ENCODE data around the gene C3orf52. TPM values are rescaled to one million over a fixed set of nuclear protein-coding genes. Genes with fewer than 3 reads are reported as not detected.
"Not testable (repeated sequence)": the region's sequence is repeated elsewhere in the genome, so short reads cannot be mapped to it uniquely, and the experiment has no call there.

C3orf52 gene, protein sequence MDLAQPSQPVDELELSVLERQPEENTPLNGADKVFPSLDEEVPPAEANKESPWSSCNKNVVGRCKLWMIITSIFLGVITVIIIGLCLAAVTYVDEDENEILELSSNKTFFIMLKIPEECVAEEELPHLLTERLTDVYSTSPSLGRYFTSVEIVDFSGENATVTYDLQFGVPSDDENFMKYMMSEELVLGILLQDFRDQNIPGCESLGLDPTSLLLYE
- polyA plus RNA-seq (ENCODE audit: insufficient read length) = 8.0 TPM
- long read RNA-seq, donor 1, partial matches to known transcripts = 0 of 1 reads
- long read RNA-seq, donor 1, other reads (novel, unspliced or antisense) = 0 of 1 reads
- long read RNA-seq, donor 2, partial matches to known transcripts = 0 of 2 reads
- long read RNA-seq, donor 2, other reads (novel, unspliced or antisense) = 0 of 2 reads
- long read RNA-seq, donor 3, partial matches to known transcripts = 0 of 1 reads
- long read RNA-seq, donor 3, other reads (novel, unspliced or antisense) = 0 of 1 reads
- long read RNA-seq, donor 4 = 0 reads
- long read RNA-seq, donor 5, partial matches to known transcripts = 0 of 2 reads
- long read RNA-seq, donor 5, other reads (novel, unspliced or antisense) = 0 of 2 reads
- long read RNA-seq, donor 6, partial matches to known transcripts = 0 of 2 reads
- long read RNA-seq, donor 6, other reads (novel, unspliced or antisense) = 0 of 2 reads
- long read RNA-seq, donor 7, partial matches to known transcripts = 0 of 2 reads
- long read RNA-seq, donor 7, other reads (novel, unspliced or antisense) = 0 of 2 reads
- long read RNA-seq, donor 8 = 0 reads

DNA sequence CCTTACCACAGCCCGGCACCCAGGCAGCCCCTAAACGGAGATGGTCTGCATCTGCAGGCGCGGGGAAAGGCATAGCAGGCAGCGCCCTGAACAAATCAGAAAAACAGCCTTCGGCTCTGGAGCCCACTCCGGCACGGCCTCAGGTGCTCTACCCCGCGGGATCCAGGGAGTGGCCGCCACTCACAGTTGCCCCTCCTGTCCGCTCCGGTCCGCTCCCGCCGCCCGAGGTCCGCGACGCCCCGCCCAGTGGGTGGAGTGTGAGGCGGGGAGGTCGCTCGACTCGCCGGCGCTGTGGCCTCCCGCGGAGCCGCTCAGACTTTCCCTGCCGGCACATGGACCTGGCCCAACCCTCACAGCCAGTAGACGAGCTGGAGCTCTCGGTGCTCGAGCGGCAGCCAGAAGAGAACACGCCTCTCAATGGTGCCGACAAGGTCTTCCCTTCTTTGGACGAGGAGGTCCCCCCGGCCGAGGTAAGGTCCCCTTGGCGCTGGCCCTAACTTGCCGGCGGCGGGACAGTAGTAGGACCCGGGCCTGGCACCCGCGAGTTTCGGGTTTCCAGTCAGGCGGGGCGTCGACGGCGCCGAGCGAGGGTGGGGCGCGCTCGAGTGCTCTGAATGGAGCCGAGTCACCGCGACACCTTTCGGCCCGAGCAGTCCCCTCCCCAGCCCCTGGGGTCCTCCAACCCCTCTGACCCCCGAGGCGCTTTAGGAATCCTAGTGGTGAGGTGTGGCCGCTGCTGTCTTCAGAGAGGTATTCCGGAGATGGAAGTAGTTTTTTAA, at the start of gene C3orf52:
Gene C3orf52 (plus strand): TSS at position 314 of the 779 bp plus-strand sequence. CDS start 19 bp downstream, at position 333.
- DNase-seq = peak; percentile 83

DNA sequence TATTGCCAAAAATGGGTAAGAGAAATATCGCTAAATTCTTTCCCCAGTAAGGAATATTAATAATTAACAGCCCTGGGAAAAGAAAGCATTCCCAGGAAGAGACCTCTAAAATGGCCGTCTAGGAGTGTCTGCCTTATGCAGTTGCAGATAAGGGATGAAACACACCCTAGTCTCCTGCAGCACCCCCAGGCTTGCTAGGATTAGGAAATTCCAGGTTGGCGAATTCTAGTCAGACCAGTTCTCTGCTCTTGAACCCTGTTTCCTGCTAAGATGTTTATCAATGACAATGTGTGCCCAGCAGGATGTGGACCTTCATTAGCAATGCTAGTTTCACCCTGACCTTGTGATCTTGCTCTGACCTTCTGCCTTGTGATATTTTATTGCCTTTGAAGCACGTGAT, 49.0 kb upstream of the C3orf52 start:
- DNase-seq = not testable (repeated sequence)

DNA sequence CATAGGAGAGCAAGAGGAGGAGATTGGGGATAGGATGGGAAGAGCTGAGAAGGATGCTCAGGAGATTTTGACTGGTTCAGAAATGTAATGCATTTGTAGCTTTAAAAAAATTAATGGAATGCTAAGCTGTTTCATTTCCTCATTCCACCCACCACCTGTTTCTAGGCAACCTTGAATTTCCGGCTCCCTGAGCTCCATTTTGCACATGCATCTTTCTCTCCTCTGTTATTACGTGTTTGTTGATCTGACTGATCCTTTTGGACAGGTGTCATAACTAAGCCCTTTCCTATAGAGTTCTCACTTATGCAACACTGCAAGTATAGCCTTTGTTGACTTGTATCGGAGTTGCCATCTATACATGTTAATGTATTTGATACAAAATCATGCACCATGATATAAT, 47.3 kb upstream of the C3orf52 start:
- DNase-seq = no peak

DNA sequence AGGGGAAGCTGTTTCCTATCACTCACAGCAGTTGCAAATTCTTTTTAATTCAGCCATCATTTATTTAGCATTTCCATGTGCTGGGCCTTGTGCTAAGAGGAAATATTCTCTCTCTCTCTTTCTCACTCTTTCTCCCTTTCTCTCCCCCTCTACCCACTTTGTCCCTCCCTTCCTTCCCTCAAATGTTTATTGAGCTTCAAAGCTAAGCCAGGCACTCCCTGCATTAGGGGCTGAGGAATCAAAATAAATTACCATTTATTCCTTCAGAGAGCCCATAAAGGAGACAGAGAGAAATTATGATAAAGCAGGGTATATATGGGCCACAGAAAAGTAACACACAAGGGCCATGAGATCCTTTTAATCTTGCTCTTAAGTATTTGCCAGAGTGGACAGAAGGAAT, 44.9 kb upstream of the C3orf52 start:
- no peak for DNase-seq

DNA sequence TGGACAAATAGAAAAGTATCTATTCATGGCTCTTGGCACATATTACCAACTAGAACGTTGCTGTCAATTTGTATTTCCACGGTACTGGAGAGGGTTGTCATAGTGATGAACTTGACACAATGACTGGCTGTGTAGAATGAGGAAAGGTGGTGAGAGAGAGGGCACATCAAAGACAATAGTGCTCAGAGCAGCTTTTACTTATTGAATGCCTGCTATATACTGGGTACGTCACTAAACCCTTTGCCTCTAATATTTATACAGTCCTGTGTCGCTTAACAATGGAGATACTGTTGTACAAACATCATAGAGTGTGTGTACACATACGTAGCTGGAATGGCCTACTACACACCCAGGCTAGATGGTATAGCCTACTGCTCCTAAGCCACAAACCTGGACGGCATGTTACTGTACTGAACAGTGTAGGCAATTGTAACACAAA, 43.3 kb upstream of the C3orf52 start:
- DNase-seq = no peak

DNA sequence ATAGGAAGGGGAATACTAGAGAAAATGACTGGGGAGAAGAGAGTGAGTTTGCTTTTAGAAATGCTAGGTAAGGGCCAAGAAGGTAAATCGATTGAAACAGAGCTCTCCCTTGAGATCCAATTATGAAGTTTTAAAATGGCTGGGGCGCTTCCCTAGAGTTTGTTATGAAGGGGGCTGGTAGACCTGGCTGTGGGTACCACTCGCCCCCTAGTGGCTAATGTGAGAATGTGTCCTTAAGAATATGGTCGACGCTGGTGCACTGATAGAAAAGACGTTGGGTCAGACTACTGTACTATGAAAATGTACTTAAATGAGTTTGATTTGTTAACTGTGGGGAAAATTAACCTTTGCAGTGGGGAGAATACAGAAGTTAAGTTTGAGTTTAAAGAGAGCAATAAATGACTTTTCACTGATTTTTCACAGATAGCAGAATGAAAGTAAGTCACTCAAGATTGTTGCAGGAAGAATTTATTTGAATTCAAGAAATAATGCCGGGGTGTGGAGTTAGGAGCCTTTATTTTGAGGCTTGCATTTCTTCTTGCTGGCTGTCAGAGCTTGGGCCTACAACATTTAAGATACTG, 42.5 kb upstream of the C3orf52 start:
- DNase-seq = peak; percentile 56

DNA sequence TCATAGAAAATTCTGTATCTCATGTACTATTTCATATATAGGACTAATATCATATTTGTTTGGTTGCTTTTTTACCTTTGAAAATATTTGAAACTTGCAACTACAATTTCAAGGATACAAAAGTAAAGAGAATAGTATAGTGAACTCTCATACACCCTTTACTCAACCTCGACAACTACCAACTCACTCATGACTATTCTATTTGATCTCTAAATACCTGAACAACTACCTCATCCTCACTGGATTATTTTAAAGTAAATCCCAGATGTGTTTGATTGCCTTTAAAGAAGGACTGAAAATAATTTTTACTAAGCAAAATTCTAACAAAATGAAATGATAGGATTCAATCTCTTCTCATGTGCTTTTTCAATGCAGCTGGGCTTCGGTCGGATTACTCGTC, 39.6 kb upstream of the C3orf52 start:
- DNase-seq = no peak

DNA sequence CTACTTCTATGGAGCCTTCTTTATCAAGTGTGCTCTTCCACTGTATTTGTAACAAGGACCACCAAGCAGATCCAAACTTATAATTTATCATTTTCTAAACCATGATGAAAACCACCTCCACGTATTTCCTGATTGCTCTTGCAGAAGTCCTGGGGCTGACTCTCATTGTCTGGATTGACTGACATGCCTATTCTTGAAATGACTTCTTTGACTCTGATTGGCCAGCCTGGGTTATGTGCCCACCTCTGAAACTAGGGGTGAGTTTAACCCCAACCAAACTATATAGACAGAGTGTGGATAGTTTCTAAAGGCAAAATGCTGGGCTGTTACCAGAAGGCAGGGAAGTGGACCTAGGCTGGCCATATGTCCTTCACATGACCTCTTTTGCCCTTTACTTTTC, 38.9 kb upstream of the C3orf52 start:
- no peak for DNase-seq

DNA sequence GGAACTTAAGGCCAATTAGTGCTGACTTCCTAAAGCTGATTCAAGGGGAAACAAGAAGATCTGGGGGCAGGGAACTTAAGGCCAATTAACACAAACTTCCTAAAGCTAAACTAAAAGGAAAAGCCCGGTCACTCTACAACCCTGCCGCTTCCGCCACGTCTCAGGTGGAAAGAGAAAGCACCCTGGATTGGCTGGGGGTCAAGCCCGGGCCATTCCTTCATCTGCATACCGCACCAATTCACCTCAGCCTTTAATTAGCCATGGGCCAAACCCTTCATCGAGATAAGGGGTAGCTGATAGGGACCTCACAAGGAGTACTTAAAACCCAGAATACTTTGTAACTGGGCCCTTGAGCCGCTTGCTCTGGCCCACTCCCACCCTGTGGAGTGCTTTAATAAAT, 37.3 kb upstream of the C3orf52 start:
- DNase-seq = no peak

DNA sequence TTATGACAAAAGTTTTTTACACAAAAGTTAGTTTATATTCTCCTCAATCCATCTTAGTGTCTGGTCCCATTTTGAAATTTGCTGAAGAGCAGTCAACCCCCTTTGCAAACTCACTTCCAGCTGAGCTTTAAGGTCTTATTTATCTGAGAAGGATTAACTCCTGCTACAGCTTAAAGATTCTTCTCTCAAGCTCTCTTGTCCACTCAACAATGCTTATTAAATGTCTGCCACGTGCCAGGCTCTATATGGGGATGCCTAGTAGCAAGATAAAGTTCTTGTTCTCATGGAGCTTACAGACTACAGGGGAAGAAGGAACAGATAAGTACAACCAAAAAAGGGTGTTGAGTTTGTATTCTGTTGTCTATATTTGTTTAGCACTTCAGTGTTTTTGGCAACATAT, 33.0 kb upstream of the C3orf52 start:
- DNase-seq = no peak

DNA sequence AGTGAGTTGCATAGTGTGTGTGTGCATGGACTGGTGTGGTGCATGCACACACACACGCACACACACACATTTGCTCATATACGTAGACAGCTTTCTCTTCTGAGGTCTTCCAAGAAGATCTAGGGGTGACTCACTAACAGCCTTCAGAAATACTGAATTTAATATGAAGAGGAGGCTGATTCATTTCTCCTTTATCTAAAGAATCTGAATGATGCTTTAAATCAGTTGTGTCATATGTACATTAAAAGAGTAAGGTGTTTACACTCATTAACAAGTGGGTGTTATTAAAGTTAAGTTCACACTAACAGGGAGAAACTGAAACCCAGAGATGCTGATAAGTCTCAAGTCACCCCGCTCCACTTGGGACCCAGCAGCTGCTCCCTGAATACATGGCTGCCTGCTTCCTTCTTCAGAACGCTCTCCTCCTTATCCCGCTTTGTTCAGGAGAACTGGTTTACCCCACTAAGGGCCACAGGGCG, 29.7 kb upstream of the C3orf52 start:
- DNase-seq = no peak

DNA sequence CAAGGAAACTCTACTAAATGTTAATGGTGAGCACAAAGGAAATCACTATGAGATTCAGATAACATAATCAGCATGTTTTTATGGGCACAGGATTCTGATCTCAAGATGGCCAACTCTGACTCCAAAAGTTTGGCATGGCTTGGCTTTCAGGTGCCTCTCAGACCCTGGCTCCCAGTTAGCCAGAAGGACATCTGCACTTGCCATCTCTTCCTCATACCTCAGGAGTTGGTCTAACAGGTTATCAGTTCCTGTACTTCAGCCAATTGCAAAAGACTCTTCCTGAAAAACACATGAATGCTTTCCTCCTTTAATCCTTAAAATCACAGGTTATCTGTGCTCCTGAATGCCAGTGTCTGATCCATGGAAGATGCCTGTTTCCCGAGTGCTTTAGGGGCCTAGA, 26.7 kb upstream of the C3orf52 start:
- no peak for DNase-seq

DNA sequence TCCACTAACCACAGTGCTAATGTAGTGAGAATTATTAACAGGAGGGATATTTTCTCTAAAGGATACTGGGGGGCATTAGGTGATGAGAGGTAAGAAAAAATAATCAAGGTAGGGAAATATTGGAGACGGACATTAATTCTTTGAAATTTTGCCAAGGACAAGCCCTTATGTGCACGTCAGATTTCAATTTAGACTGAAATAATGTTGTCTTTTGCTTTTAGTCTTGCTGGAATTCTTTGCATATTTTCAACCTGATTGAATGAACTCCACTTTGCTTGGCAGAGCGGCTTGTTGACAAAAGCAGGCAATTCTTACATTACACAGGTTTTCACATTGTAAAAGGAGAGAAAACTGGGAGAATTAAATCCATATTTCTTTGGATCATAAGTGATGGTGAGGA, 25.0 kb upstream of the C3orf52 start:
- DNase-seq = no peak

DNA sequence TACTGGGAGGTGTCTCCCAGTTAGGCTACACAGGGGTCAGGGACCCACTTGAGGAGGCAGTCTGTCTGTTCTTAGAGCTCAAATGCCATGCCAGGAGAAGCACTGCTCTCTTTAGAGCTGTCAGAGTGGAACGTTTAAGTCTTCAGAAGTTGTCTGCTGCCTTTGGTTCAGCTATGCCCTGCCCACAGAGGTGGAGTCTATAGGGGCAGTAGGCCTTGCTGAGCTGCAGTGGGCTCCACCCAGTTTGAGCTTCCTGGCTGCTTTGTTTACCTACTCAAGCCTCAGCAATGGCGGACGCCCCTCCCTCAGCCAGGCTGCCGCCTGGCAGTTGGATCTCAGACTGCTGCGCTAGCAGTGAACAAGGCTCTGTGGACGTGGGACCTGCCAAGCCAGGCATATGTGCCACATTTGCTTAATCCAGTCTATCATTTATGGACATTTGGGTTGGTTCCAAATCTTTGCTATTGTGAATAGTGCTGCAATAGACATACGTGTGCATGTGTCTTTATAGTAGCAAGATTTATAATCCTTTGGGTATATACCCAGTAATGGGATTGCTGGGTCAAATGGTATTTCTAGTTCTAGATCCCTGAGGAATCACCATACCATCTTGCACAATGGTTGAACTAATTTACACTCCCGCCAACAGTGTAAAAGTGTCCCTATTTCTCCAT, 13.7 kb upstream of the C3orf52 start:
- not testable (repeated sequence) for DNase-seq

DNA sequence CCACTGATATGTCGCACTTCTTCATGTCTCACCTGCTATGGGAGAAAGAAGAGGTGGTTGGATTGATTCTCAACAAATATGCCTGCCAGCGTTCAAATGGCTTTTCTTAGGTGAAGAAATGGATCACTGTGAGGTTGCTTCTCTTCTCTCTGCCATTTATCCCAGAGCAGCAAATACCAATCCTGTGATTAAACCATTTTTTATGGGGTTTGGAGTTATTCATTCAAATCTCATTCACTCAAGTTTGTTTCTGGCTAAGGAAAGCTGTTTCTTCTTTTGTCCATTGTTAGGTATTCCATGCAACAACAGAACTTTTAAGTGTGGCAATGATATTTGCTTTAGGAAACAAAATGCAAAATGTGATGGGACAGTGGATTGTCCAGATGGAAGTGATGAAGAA, 12.2 kb upstream of the C3orf52 start:
- DNase-seq = no peak

DNA sequence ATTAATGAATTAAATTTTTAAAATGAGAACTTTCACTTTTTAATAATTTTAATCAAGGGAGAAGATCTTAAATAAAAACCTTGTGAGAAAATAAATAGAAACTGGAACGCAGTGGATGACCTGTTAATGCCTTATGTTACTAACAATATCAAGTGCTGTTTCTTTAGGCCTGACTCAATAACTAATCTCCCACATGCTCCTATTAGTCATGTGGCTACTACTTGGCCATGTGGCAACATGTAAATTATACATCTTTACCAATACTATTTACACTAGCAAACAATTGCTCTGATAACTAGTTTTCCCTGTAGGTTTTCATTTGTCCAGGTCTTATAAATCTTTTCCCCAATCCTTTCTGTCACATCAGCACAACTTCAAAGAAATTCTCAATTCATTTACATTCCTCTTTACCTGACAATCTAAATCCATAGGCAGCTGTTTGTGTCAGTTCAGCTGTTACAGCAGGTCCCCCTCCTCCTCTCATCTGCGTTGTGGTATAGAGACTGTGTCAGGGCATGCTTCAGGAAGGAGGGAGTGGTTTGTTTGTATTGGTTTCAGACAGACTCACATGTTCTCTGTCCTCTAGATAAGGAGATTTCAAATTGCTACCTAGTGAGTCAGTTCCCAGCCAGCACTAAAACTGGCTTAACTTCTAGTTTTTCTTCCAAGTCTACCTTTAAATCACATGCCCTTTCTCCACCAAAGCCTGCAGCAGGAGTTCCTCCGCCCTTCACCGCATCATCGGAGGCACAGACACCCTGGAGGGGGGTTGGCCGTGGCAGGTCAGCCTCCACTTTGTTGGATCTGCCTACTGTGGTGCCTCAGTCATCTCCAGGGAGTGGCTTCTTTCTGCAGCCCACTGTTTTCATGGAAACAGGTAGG, 11.3 kb upstream of the C3orf52 start:
- DNase-seq = no peak

DNA sequence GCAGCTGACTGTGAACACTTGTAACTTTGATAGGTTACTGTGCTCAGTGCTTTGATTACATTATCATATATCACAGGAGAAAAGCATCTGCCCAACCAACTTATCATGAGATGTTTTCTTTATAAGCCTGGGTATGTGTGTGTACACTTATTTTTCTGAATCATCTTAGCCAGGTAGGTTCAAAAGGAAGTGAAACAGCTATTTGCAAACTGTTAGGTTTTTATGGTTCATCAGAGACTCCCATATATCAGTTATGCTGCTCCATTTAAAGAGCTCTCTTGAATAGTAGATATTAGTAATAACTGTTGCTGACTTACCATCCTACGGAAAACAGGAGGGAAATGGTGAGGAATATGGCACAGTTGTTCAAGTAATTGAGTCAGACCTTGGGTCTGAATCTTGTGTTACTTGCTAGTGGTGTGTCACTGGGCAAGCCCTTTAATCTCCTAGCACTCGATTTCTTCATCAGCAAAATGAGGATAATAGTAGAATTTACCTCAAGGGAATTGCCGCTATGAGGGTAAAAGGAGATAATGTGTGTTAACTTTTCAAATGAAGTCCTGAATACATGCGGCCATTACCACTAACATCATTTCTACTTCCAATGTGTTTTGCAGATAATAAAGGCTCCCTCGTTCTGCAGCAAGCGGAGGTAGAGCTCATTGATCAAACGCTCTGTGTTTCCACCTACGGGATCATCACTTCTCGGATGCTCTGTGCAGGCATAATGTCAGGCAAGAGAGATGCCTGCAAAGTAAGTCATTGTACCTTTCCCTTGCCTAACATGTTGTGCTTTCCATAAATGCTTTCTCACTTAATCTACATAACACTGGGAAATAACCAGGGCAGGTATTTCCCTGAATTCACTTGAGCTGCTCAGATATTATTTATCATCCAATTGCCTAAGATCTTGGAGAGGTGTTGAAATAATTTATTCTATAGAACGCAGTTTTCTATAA, 7.8 kb upstream of the C3orf52 start:
- no peak for DNase-seq

DNA sequence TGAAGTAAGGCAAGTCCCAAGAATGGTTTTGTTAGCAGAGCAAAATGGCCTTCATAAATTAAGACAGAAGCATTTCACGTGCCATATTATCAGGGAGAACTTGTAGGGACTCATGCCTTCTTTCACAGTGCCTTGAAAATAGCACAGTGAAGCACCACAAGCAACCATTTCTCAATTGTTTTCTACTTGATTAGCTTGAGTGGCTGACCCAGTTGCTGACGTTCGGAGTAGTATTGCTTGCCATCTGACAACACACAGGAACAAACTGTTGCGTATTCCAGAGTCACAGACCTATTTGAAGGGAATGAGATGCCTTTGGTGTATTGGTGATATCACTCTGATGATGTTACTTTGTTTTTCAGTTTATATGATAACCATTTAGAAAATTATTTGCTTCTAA, 3.0 kb upstream of the C3orf52 start:
- no peak for DNase-seq

Measured in left kidney (tissue), 8 donors.